Measurements from ENCODE around the gene DYSF. TPM values are rescaled to one million over a fixed set of nuclear protein-coding genes. Genes with fewer than 3 reads are reported as not detected.

The DYSF gene
- total RNA-seq, 1 experiment from 2014 or later = 0.24 TPM

DNA sequence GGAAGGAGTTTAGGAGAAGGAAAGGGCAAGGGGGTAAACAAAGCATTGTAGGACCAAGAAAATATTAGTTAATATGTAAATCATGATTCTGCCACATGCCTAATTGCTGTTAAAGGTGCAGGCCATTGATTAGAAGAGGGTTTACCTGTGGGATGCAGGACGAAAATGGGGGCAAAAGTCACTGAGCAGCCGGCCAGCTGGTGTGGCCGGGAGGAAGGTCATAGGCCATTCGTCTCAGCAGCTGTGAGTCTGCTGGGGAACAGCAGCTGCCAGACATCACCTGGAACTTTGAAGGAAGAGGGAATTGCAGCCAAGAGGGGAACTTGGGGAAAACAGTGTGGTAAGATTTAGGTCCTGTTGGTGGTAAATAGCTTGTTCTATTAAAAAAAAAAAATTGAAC, 184.4 kb downstream of the DYSF start:
- ChIA-PET POLR2A (ENCODE audit: low non-redundant PET) (no interaction called here), CTCF (no interaction called here)
- Histone ChIP-seq H3K27ac (ENCODE audit: low read depth, low read length, poor library complexity, severe bottlenecking) (no peak overlapping the region), H3K36me3 (ENCODE audit: insufficient read depth, low read length, poor library complexity, severe bottlenecking) (no peaks in the 10 kb centered on the region), H3K9me3 (ENCODE audit: low read depth, low read length, poor library complexity, severe bottlenecking) (no peaks in the 10 kb centered on the region), H3K27me3 (replicated peaks; ENCODE audit: insufficient read depth, low read depth, low read length, poor library complexity) (no peaks in the 10 kb centered on the region), H3K4me3 (ENCODE audit: low read depth, low read length, poor library complexity, severe bottlenecking) (no peak overlapping the region), H3K4me1 (ENCODE audit: insufficient read depth, low read length, poor library complexity, severe bottlenecking) (no peaks in the 10 kb centered on the region)
- intact Hi-C loops (cut with micrococcal nuclease; ENCODE audit: unreplicated experiment) = no loop called here
- BruUV-seq (replicated peaks) = no TSS peak
- TF ChIP-seq, protein P1, sequence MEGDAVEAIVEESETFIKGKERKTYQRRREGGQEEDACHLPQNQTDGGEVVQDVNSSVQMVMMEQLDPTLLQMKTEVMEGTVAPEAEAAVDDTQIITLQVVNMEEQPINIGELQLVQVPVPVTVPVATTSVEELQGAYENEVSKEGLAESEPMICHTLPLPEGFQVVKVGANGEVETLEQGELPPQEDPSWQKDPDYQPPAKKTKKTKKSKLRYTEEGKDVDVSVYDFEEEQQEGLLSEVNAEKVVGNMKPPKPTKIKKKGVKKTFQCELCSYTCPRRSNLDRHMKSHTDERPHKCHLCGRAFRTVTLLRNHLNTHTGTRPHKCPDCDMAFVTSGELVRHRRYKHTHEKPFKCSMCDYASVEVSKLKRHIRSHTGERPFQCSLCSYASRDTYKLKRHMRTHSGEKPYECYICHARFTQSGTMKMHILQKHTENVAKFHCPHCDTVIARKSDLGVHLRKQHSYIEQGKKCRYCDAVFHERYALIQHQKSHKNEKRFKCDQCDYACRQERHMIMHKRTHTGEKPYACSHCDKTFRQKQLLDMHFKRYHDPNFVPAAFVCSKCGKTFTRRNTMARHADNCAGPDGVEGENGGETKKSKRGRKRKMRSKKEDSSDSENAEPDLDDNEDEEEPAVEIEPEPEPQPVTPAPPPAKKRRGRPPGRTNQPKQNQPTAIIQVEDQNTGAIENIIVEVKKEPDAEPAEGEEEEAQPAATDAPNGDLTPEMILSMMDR (conservative IDR thresholded peaks at IDR 0.05; ENCODE audit: low read depth, low read length) = no peak
- TF ChIP-seq EZH2 (IDR thresholded peaks at IDR 0.05; ENCODE audit: borderline replicate concordance, low read depth, low read length, poor library complexity, severe bottlenecking) = no peak
- DNase-seq (ENCODE audit: low spot score) = no peak

DNA sequence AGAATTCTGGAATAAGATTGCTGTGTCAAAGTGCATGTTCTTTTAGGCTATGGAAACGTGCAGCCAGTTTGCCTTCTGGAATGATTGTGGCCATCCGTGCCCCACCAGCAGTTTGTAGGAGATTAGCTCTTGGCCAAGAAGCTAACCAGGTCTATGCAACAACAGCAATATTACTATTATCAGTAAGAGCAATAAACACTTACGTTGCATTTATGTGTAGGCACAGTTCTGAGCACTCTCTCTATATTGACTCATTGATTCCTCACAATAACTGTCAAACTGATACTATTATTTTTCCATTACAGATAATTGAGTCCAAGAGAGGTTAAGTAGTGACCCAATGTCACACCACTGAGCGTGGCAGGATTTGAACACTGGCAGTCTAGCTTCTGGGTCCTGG, 186.4 kb downstream of the DYSF start:
- TF ChIP-seq EZH2 (IDR thresholded peaks at IDR 0.05; ENCODE audit: borderline replicate concordance, low read depth, low read length, poor library complexity, severe bottlenecking) = no peak
- TF ChIP-seq, protein P1 (conservative IDR thresholded peaks at IDR 0.05; ENCODE audit: low read depth, low read length) = no peak
- intact Hi-C loops (cut with micrococcal nuclease; ENCODE audit: unreplicated experiment) = no loop called here
- CTCF ChIA-PET = no interaction called here
- no peaks in the 10 kb centered on the region for H3K4me1 ChIP-seq (ENCODE audit: insufficient read depth, low read length, poor library complexity, severe bottlenecking)
- H3K27me3 ChIP-seq (replicated peaks; ENCODE audit: insufficient read depth, low read depth, low read length, poor library complexity) = no peaks in the 10 kb centered on the region
- no TSS peak for BruUV-seq (replicated peaks)
- no peak for DNase-seq (ENCODE audit: low spot score)
- H3K36me3 ChIP-seq (ENCODE audit: insufficient read depth, low read length, poor library complexity, severe bottlenecking) = no peaks in the 10 kb centered on the region
- no peak overlapping the region for H3K27ac ChIP-seq (ENCODE audit: low read depth, low read length, poor library complexity, severe bottlenecking)
- H3K9me3 ChIP-seq (ENCODE audit: low read depth, low read length, poor library complexity, severe bottlenecking) = no peaks in the 10 kb centered on the region
- H3K4me3 ChIP-seq (ENCODE audit: low read depth, low read length, poor library complexity, severe bottlenecking) = no peak overlapping the region
- POLR2A ChIA-PET (ENCODE audit: low non-redundant PET) = no interaction called here

DNA sequence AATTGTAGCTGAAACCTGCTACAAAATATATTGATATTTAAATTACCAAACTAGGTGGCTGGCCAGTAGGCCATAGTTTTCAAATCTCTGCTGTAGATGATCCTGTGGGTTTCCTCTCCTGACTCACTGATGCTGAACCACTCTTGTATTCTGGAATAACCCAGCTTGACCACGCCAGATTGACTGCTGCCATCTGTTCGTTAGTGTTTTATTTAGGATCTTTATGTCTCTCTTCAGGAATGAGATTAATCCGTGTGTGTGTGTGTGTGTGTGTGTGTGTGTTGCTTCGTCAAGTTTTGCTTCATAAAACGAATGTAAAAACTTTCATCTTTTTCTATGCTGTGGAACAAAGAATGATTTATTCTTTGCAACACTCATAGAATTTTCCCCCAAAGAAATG, 187.1 kb downstream of the DYSF start:
- intact Hi-C loops (cut with micrococcal nuclease; ENCODE audit: unreplicated experiment) = no loop called here
- no peak overlapping the region for H3K27ac ChIP-seq (ENCODE audit: low read depth, low read length, poor library complexity, severe bottlenecking)
- CTCF ChIA-PET = interaction anchor here (0.7 kb wide), 1 partner anchor 149 kb away, joined by 3 read pairs; no protein-coding TSS in a partner anchor
- H3K9me3 ChIP-seq (ENCODE audit: low read depth, low read length, poor library complexity, severe bottlenecking) = no peaks in the 10 kb centered on the region
- no TSS peak for BruUV-seq (replicated peaks)
- TF ChIP-seq, protein P1 (conservative IDR thresholded peaks at IDR 0.05; ENCODE audit: low read depth, low read length) = no peak
- no peak for TF ChIP-seq EZH2 (IDR thresholded peaks at IDR 0.05; ENCODE audit: borderline replicate concordance, low read depth, low read length, poor library complexity, severe bottlenecking)
- no peaks in the 10 kb centered on the region for H3K27me3 ChIP-seq (replicated peaks; ENCODE audit: insufficient read depth, low read depth, low read length, poor library complexity)
- H3K36me3 ChIP-seq (ENCODE audit: insufficient read depth, low read length, poor library complexity, severe bottlenecking) = no peaks in the 10 kb centered on the region
- H3K4me3 ChIP-seq (ENCODE audit: low read depth, low read length, poor library complexity, severe bottlenecking) = no peak overlapping the region
- no peak for DNase-seq (ENCODE audit: low spot score)
- H3K4me1 ChIP-seq (ENCODE audit: insufficient read depth, low read length, poor library complexity, severe bottlenecking) = no peaks in the 10 kb centered on the region
- POLR2A ChIA-PET (ENCODE audit: low non-redundant PET) = no interaction called here
